PFSK-1 (cell line): ENCODE data around the gene EGFLAM.

Experiments
- FOXP2 ChIP-seq: optimal IDR thresholded peaks from 2 replicates; pipeline ENCODE3; 2011; ENCODE audit warnings: borderline replicate concordance, control low read depth, inconsistent platforms; ENCODE audit not compliant: insufficient read depth; ENCODE audit errors: extremely low read length, extremely low read depth
- POLR2AphosphoS5 ChIP-seq: IDR thresholded peaks from 2 replicates; pipeline ENCODE4 v1.6.1; 2012; ENCODE audit warnings: low read depth, mild to moderate bottlenecking, control low read depth, low read length, moderate library complexity
- REST ChIP-seq, 2 experiments: IDR thresholded peaks; 2 replicates each; pipeline versions ENCODE4 v1.6.1 to v1.8.0; 2011 to 2012; ENCODE audit warnings: low read depth in 2 of 2, low read length in 2 of 2, control low read depth in 1 of 2, inconsistent platforms in 1 of 2, mild to moderate bottlenecking in 1 of 2, moderate library complexity in 1 of 2; ENCODE audit not compliant: insufficient read depth in 1 of 2
- SIN3A ChIP-seq: IDR thresholded peaks from 2 replicates; pipeline ENCODE4 v1.6.1; 2012; ENCODE audit warnings: mild to moderate bottlenecking, low read length, moderate library complexity, borderline replicate concordance; ENCODE audit not compliant: insufficient read depth
- TAF1 ChIP-seq: IDR thresholded peaks from 2 replicates; pipeline ENCODE4 v1.6.1; 2012; ENCODE audit warnings: low read length, control low read depth, borderline replicate concordance; ENCODE audit not compliant: insufficient read depth

EGFLAM gene

GRCh38 chr5:38383701-38384100 lies 125.3 kb downstream of the EGFLAM start:
- TF ChIP-seq POLR2AphosphoS5 = no peak
- TF ChIP-seq FOXP2 = no peak

GRCh38 chr5:38384396-38384795 lies 126.0 kb downstream of the EGFLAM start:
- TF ChIP-seq SIN3A = no peak
- TF ChIP-seq REST (IDR thresholded peaks at IDR 0.05; ENCODE audit: insufficient read depth in 1 of 2, low read depth in 2 of 2, low read length in 2 of 2) = no peak
- TF ChIP-seq FOXP2 = no peak
- TF ChIP-seq TAF1 = no peak
- TF ChIP-seq POLR2AphosphoS5 = no peak

GRCh38 chr5:38387161-38387560 lies 128.8 kb downstream of the EGFLAM start:
- no peak for TF ChIP-seq FOXP2
- TF ChIP-seq REST (IDR thresholded peaks at IDR 0.05; ENCODE audit: insufficient read depth in 1 of 2, low read depth in 2 of 2, low read length in 2 of 2) = no peak
- TF ChIP-seq TAF1 = no peak
- no peak for TF ChIP-seq POLR2AphosphoS5
- no peak for TF ChIP-seq SIN3A

- TF ChIP-seq TAF1 (no peak), REST (IDR thresholded peaks at IDR 0.05; ENCODE audit: insufficient read depth in 1 of 2, low read depth in 2 of 2, low read length in 2 of 2) (no peak), SIN3A (no peak)
Measured at GRCh38 chr5:38393636-38394035, 135.3 kb downstream of the EGFLAM start.

GRCh38 chr5:38396766-38397165 lies 138.4 kb downstream of the EGFLAM start:
- no peak for TF ChIP-seq FOXP2
- no peak for TF ChIP-seq POLR2AphosphoS5
- TF ChIP-seq TAF1 = no peak
- TF ChIP-seq REST (IDR thresholded peaks at IDR 0.05; ENCODE audit: insufficient read depth in 1 of 2, low read depth in 2 of 2, low read length in 2 of 2) = no peak
